Measurements from ENCODE around the gene CD2BP2.
"Not testable (repeated sequence)": the region's sequence is repeated elsewhere in the genome, so short reads cannot be mapped to it uniquely, and the experiment has no call there.

CD2BP2 gene

GRCh38 chr16:30355144-30355953 lies at the start of gene CD2BP2:
Gene CD2BP2 (minus strand): TSS chr16:30355308. CDS start chr16:30354681, 627 bp downstream.
- peak; percentile 41 to 98 (median 92) for DNase-seq

- DNase-seq = no peak
Observed at GRCh38 chr16:30401768-30402425, 46.8 kb upstream of the CD2BP2 start.

- no peak for DNase-seq
Observed at GRCh38 chr16:30399435-30400186, 44.5 kb upstream of the CD2BP2 start.

- DNase-seq = no peak
Observed at GRCh38 chr16:30398661-30399434, 43.7 kb upstream of the CD2BP2 start.

- DNase-seq = no peak
Observed at GRCh38 chr16:30397776-30398660, 42.9 kb upstream of the CD2BP2 start.

GRCh38 chr16:30397056-30397455 lies 41.9 kb upstream of the CD2BP2 start:
- no peak for DNase-seq

- not testable (repeated sequence) for DNase-seq
Observed at GRCh38 chr16:30396627-30397026, 41.5 kb upstream of the CD2BP2 start.

- no peak for DNase-seq
Observed at GRCh38 chr16:30395992-30396585, 41.0 kb upstream of the CD2BP2 start.

GRCh38 chr16:30395155-30395991 lies 40.3 kb upstream of the CD2BP2 start, which contains the start of gene ZNF48:
Gene ZNF48 (plus strand): TSS chr16:30395420. CDS start chr16:30395795, 375 bp downstream.
- DNase-seq = peak in 13 of 14 donors; percentile 42 to 92 (median 76)

GRCh38 chr16:30394592-30395154 lies 39.6 kb upstream of the CD2BP2 start:
- peak in 1 of 14 donors; percentile 52 for DNase-seq

GRCh38 chr16:30383521-30383920 lies 28.4 kb upstream of the CD2BP2 start:
- no peak for DNase-seq

GRCh38 chr16:30382111-30382881 lies 27.2 kb upstream of the CD2BP2 start, which contains the start of gene SEPTIN1:
Gene SEPTIN1 (minus strand): TSS chr16:30382561. CDS start chr16:30382542, 19 bp downstream.
- DNase-seq = no peak

- DNase-seq = no peak
Observed at GRCh38 chr16:30381291-30382041, 26.4 kb upstream of the CD2BP2 start.

GRCh38 chr16:30380803-30381208 lies 25.7 kb upstream of the CD2BP2 start:
- no peak for DNase-seq

GRCh38 chr16:30380072-30380802 lies 25.1 kb upstream of the CD2BP2 start:
- DNase-seq = no peak

- no peak for DNase-seq
Observed at GRCh38 chr16:30379158-30379783, 24.2 kb upstream of the CD2BP2 start.

Data from C1 segment of cervical spinal cord (tissue), 14 donors.